Lower leg skin (tissue), 4 donors: ENCODE results near the gene ARHGAP9. TPM values are rescaled to one million over a fixed set of nuclear protein-coding genes. Genes with fewer than 3 reads are reported as not detected.

Experiments used
- DNase-seq, 2 donors: peaks; one replicate each; pipeline ENCODE4 v3.0.0-alpha.2; 2019; ENCODE audit warnings: low spot score in 2 of 2
- H3K4me3 ChIP-seq: fragments of 200-600 bp; sonication (generic); 2 replicates; pipeline ENCODE4 v1.5.1; 2017; ENCODE audit warnings: mild to moderate bottlenecking, low read depth; ENCODE audit not compliant: poor library complexity, severe bottlenecking
- CTCF ChIP-seq, 3 donors: fragments of 450-650 bp; IDR thresholded peaks; one replicate each; pipeline ENCODE4 v1.5.1; 2016; ENCODE audit warnings: antibody characterized with exemption in 3 of 3, mild to moderate bottlenecking in 3 of 3, moderate library complexity in 2 of 3
- POLR2A ChIP-seq, 2 donors: fragments of 450-650 bp; IDR thresholded peaks; one replicate each; pipeline ENCODE4 v1.6.1; 2016 to 2017; ENCODE audit warnings: antibody characterized with exemption in 2 of 2, mild to moderate bottlenecking in 1 of 2, moderate library complexity in 1 of 2
- WGBS, 2 donors: methylation state at CpG; one replicate each; pipeline ENCODE4 v1.1.5; 2018; 5-methylcytosine and 5-hydroxymethylcytosine counted together
- intact Hi-C: fragments of 100-400 bp; cut with DNase I; formaldehyde crosslinking; loops from one replicate; pipeline ENCODE4 v1.15.0; 2023; ENCODE audit warnings: low total_unique reads
- total RNA-seq, 4 donors: library from RNA; depleted of rRNA; stranded (reverse); fragments of >200 nt; gene quantifications; one replicate each; pipeline ENCODE4 v1.1.0, GENCODE V29; 2016

Gene ARHGAP9
- total RNA-seq, 4 donors from 2014 or later = 2.3 to 6.6 (median 3.1) TPM

- 7 to 10% methylated on average over 61 to 77 of the region's 84 CpGs for WGBS, 2 donors
Observed at GRCh38 chr12:57475271-57476161, 4.2 kb downstream of the ARHGAP9 start.

GRCh38 chr12:57474862-57475261 lies 4.8 kb downstream of the ARHGAP9 start:
- 33 to 63% methylated on average over 7 of the region's 7 CpGs for whole genome bisulfite sequencing, 2 donors
- TF ChIP-seq CTCF (IDR thresholded peaks at IDR 0.05) = no peak
- no peak for TF ChIP-seq POLR2A (IDR thresholded peaks at IDR 0.05)
- intact Hi-C loops = no loop called here
- no peak for DNase-seq
- no peak overlapping the region for H3K4me3 ChIP-seq

More at GRCh38 chr12:57475271-57476161, 4.2 kb downstream of the ARHGAP9 start:
- TF ChIP-seq CTCF (IDR thresholded peaks at IDR 0.05) = no peak
- TF ChIP-seq POLR2A (IDR thresholded peaks at IDR 0.05) = no peak
- intact Hi-C loops = no loop called here
- H3K4me3 ChIP-seq = no peak overlapping the region
- no peak for DNase-seq

GRCh38 chr12:57474430-57474829 lies 5.2 kb downstream of the ARHGAP9 start:
- TF ChIP-seq CTCF (IDR thresholded peaks at IDR 0.05) (no peak), POLR2A (IDR thresholded peaks at IDR 0.05) (no peak)

GRCh38 chr12:57473886-57474285 lies 5.8 kb downstream of the ARHGAP9 start:
- intact Hi-C loops = no loop called here
- no peak overlapping the region for H3K4me3 ChIP-seq
- TF ChIP-seq POLR2A (IDR thresholded peaks at IDR 0.05) (no peak), CTCF (IDR thresholded peaks at IDR 0.05) (no peak)
- 87 to 89% methylated on average over 5 of the region's 5 CpGs for WGBS, 2 donors
- no peak for DNase-seq

More at GRCh38 chr12:57474430-57474829, 5.2 kb downstream of the ARHGAP9 start:
- no peak for DNase-seq
- intact Hi-C loops = no loop called here
- H3K4me3 ChIP-seq = no peak overlapping the region
- WGBS, 2 donors = 79 to 81% methylated on average over 8 of the region's 8 CpGs

- H3K4me3 ChIP-seq = no peak overlapping the region
- no peak for DNase-seq
- intact Hi-C loops = no loop called here
- 45 to 46% methylated on average over 3 of the region's 3 CpGs for WGBS, 2 donors
- TF ChIP-seq POLR2A (IDR thresholded peaks at IDR 0.05) (no peak), CTCF (IDR thresholded peaks at IDR 0.05) (no peak)
Observed at GRCh38 chr12:57473392-57473791, 6.3 kb downstream of the ARHGAP9 start.
